ENCODE results near the gene SRPK2.

- no peak for TF ChIP-seq CTCF (IDR thresholded peaks at IDR 0.05; ENCODE audit: low read depth, low read length)
- TF ChIP-seq MYC (IDR thresholded peaks at IDR 0.05; ENCODE audit: low read depth, low read length): no peak
Measured at GRCh38 chr7:105230486-105230885, 158.2 kb downstream of the SRPK2 start.

All from NB4 (cell line).